ENCODE measurements around the gene CGRRF1. TPM values are rescaled to one million over a fixed set of nuclear protein-coding genes. Genes with fewer than 3 reads are reported as not detected.

Gene CGRRF1
- total and polyA plus RNA-seq, 9 donors = 12.7 to 17.9 (median 15.5) TPM

DNA sequence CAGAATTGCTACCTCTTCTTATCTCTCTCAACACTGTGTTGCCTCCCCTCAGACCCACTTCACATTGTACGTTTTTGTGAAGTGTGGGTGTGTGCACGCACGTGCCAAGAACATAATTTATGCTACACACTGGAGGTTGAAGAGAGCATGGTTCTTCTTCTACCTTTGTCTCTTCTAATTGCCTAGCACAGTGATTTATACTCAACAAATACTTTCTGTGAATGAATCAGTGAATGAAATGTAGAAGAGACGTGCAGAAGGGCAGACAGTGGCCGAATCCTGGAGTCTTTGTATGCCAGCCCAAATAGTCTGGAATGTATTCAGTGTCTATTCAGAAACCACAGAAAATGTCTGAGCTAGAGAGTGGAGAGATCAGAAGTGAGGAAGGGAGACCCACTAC, 52.6 kb downstream of the CGRRF1 start:
- H3K4me1 ChIP-seq (ENCODE audit: control insufficient read depth, insufficient read depth, low read length) = peaks cover 11% of the 10 kb centered on the region
- DNase-seq = no peak
- no peaks in the 10 kb centered on the region for H3K27me3 ChIP-seq (ENCODE audit: control insufficient read depth, insufficient read depth, low read length)
- no peaks in the 10 kb centered on the region for H3K36me3 ChIP-seq (ENCODE audit: control insufficient read depth, insufficient read depth, low read length)
- no peak overlapping the region for H3K4me3 ChIP-seq (ENCODE audit: low read length)
- H3K27ac ChIP-seq (ENCODE audit: low read length) = no peak overlapping the region
- WGBS (ENCODE audit: insufficient coverage) = 71% methylated on average over 2 of the region's 5 CpGs
- H3K9me3 ChIP-seq (replicated peaks; ENCODE audit: control insufficient read depth, low read depth, low read length) = no peaks in the 10 kb centered on the region

DNA sequence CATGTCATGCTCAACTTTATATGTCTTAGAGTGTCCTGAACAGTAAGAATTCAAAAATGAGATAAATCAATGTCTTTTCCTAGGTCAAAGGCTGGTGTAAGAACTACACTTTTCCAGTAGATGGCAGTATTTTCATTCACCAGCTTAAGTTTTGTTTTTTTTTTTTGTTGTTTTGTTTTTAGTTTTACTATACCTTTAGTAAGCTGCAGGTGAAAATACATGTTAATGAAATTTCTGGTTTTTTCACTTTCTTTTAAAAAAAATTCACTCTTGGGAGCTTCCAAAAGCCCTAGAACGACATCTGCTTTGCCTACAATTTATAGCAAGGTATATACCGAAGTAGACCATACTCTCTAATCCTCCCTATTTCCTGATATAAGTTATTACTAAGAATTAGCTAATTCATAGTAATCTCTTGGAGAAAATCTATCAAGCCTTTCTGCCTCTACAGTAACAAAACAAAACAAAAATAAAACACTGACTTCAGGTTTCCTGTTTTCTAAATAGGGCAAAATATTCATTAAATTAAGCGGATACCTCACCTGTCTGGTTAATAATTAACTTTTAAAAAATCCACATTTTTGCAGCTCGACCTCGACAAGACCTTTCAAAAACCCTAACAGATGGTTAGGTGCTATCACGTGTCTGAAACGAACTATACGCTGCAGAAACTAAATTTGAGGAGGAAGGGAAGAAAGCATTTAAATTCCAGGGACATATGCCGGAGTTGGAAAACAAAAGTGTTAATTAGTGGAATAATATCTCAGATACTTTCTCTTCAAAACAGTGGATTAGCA, 54.6 kb downstream of the CGRRF1 start:
- peak overlapping the region; percentile 91 for H3K4me3 ChIP-seq (ENCODE audit: low read length)
- H3K27ac ChIP-seq (ENCODE audit: low read length) = peak overlapping the region; percentile 91
- H3K36me3 ChIP-seq (ENCODE audit: control insufficient read depth, insufficient read depth, low read length) = peaks cover 3% of the 10 kb centered on the region
- H3K27me3 ChIP-seq (ENCODE audit: control insufficient read depth, insufficient read depth, low read length) = no peaks in the 10 kb centered on the region
- WGBS (ENCODE audit: insufficient coverage) = no CpG with 5 or more reads among the region's 9 CpGs
- H3K4me1 ChIP-seq (ENCODE audit: control insufficient read depth, insufficient read depth, low read length) = peaks cover 19% of the 10 kb centered on the region
- H3K9me3 ChIP-seq (replicated peaks; ENCODE audit: control insufficient read depth, low read depth, low read length) = no peaks in the 10 kb centered on the region
- DNase-seq = peak; percentile 64

DNA sequence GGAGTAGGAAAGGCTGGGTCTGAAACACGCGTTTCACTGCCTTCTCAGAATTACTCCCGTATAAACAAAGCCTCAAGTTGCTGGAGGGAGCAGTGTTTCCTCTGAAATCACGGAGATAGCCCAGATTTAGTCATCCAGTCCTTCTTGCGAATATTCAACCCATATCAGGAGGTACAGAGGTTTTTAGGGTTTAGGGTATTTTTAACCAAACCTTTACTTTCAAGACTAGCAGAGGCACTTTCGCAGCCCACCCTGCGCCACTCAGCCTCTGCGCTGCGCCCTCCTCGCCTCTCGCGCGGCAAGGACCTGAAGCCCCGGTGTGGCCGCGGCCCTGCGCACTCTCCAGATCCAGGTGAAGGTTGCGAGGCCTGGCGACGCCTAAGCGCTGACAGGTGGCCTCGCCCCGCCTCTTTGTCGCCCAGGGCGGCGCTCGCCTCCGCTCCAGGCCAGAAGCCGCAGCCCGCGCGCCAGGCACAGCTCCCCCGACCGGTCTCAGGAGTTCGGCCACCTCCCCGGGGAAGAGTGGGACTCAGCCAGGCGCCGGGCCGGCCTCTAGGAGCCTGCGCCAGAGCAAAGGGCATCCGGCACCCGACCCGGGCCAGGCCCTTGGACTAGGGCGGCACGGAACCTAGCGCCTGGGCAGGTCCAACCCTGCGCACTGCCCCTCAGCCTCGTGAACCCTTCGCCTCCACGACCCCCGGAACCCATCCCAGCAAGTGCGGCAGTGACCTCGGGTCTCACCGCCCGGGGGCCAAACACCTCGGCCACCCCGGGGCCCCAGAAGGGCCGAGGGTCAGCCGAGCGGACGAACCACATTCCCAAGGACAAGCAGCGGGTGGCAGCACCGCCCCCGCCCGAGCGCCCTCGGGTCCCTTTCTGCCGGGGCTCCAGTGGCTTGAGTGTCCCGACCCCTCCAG, 55.4 kb downstream of the CGRRF1 start:
- Histone ChIP-seq H3K4me1 (ENCODE audit: control insufficient read depth, insufficient read depth, low read length) (peaks cover 25% of the 10 kb centered on the region), H3K36me3 (ENCODE audit: control insufficient read depth, insufficient read depth, low read length) (peaks cover 4% of the 10 kb centered on the region), H3K27ac (ENCODE audit: low read length) (peak overlapping the region; percentile 91), H3K4me3 (ENCODE audit: low read length) (peak overlapping the region; percentile 91), H3K27me3 (ENCODE audit: control insufficient read depth, insufficient read depth, low read length) (no peaks in the 10 kb centered on the region), H3K9me3 (replicated peaks; ENCODE audit: control insufficient read depth, low read depth, low read length) (no peaks in the 10 kb centered on the region)
- DNase-seq = peak; percentile 88
- WGBS (ENCODE audit: insufficient coverage) = under 1% methylated on average over 62 of the region's 69 CpGs

DNA sequence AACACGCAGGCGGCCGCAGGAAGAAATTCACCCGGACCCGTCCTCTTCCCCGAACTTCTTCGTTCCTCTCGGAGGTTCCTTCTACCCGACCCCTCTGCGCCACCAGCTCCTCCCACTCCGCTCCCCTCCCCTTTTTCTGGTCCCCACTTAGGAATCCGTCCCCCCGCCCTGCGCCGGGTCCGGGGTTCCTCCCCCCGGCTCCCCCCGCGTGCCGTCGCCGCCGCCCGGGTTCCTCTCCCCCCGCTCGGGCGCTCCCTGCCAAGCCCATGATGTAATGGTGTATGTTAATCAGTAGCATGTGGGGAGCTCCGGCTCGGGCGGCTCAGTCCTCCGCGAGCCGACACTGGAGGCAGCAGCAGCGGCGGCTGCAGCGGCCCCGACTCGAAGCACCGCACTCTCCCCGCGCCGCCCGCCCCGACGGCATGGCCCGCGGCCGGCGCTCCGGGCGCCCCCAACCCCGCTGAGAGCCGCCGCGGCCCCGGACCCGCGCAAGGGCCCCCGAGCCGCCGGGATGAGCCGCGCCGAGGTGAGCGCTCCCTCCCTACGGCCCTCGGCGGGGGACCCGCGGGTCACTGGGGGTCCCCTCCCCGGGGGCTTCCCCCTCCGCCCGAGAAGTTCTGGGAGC, 56.2 kb downstream of the CGRRF1 start:
- under 1% methylated on average over 63 of the region's 73 CpGs for WGBS (ENCODE audit: insufficient coverage)
- Histone ChIP-seq H3K4me1 (ENCODE audit: control insufficient read depth, insufficient read depth, low read length) (peaks cover 28% of the 10 kb centered on the region), H3K27me3 (ENCODE audit: control insufficient read depth, insufficient read depth, low read length) (no peaks in the 10 kb centered on the region)

DNA sequence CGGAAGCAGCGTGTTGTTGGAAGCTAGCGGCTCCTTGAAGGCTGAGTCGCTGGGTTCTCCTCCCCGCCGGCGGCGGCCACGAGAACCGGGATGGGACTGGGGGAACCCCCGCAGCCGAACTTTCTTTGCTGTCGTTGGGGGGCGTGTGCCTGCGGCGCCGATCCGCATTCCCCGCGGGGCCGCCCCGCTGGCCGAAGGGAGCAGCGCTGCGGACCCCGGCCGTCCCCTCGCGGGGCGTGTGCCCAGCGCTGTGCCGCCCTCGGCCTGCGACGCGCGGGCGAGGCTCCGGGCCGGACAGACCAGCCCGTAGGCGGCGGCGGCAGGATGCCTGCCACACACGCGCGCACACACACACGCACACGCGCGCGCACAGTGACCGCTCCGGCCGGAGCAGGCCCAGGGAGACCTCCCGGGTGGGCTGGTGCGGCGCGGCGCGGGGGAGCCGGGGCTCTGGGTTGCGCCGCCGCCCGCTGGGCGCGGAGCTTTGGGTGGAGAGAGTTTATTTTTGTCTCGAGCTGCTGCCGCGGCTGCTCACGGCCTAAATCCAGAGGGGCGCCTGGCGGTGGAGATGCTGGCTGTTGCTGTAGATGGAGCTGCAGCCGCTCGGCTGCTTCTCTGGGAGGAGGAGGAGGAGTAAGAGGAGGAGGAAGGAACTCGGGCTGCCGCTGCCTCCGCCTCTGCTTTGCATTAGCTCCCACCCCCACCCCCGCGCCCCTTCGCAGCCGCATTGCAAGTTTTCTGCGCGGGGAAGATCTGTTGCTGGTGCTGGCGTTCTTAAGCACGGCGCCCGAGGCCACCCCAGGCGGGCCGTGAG, 56.9 kb downstream of the CGRRF1 start, which contains the start of gene SAMD4A:
TSS of gene SAMD4A (plus strand) at position 719 of the 814 bp plus-strand sequence. CDS start 789 bp downstream, outside the sequence.
- peak within 1 kb of the TSS; percentile 91 for H3K27ac ChIP-seq (ENCODE audit: low read length)
- peaks cover 28% of the 10 kb centered on the region for H3K4me1 ChIP-seq (ENCODE audit: control insufficient read depth, insufficient read depth, low read length)
- no peaks in the 10 kb centered on the region for H3K9me3 ChIP-seq (replicated peaks; ENCODE audit: control insufficient read depth, low read depth, low read length)
- peaks cover 11% of the 10 kb centered on the region for H3K36me3 ChIP-seq (ENCODE audit: control insufficient read depth, insufficient read depth, low read length)
- peak within 1 kb of the TSS; percentile 91 for H3K4me3 ChIP-seq (ENCODE audit: low read length)
- WGBS (ENCODE audit: insufficient coverage) = under 1% methylated on average over 85 of the region's 91 CpGs
- H3K27me3 ChIP-seq (ENCODE audit: control insufficient read depth, insufficient read depth, low read length) = no peaks in the 10 kb centered on the region
- peak; percentile 95 for DNase-seq

More for the DNA sequence above, 56.2 kb downstream of the CGRRF1 start:
- H3K4me3 ChIP-seq (ENCODE audit: low read length) = peak overlapping the region; percentile 91
- no peaks in the 10 kb centered on the region for H3K9me3 ChIP-seq (replicated peaks; ENCODE audit: control insufficient read depth, low read depth, low read length)
- peak overlapping the region; percentile 91 for H3K27ac ChIP-seq (ENCODE audit: low read length)
- peak; percentile 98 for DNase-seq
- peaks cover 7% of the 10 kb centered on the region for H3K36me3 ChIP-seq (ENCODE audit: control insufficient read depth, insufficient read depth, low read length)

DNA sequence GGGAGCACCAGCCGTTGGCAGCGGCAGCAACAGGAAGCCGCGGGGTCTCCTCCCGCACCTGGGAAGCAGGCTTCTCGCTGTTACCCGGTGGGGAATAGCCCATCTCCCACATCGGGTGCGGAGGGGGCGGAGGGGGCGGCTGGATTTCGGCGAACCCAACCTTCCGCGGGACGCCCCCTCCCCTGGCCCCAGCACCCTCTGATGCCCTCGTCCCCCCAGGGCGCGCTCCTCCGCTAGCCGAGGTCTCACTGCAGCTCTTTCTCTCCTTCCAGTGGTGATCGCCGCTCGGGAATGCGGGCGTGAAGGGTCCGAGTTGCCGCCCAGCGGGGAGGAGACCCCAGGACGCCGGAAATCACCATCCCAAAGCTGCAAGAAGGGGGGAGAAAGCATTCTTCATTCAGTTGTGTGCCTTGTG, 57.5 kb downstream of the CGRRF1 start:
- peaks cover 2% of the 10 kb centered on the region for H3K9me3 ChIP-seq (replicated peaks; ENCODE audit: control insufficient read depth, low read depth, low read length)
- DNase-seq = peak; percentile 66
- peak overlapping the region; percentile 91 for H3K4me3 ChIP-seq (ENCODE audit: low read length)
- no peaks in the 10 kb centered on the region for H3K27me3 ChIP-seq (ENCODE audit: control insufficient read depth, insufficient read depth, low read length)
- peak overlapping the region; percentile 91 for H3K27ac ChIP-seq (ENCODE audit: low read length)
- peaks cover 28% of the 10 kb centered on the region for H3K4me1 ChIP-seq (ENCODE audit: control insufficient read depth, insufficient read depth, low read length)
- peaks cover 15% of the 10 kb centered on the region for H3K36me3 ChIP-seq (ENCODE audit: control insufficient read depth, insufficient read depth, low read length)
- 0% methylated on average over 13 of the region's 31 CpGs for whole genome bisulfite sequencing (ENCODE audit: insufficient coverage)

DNA sequence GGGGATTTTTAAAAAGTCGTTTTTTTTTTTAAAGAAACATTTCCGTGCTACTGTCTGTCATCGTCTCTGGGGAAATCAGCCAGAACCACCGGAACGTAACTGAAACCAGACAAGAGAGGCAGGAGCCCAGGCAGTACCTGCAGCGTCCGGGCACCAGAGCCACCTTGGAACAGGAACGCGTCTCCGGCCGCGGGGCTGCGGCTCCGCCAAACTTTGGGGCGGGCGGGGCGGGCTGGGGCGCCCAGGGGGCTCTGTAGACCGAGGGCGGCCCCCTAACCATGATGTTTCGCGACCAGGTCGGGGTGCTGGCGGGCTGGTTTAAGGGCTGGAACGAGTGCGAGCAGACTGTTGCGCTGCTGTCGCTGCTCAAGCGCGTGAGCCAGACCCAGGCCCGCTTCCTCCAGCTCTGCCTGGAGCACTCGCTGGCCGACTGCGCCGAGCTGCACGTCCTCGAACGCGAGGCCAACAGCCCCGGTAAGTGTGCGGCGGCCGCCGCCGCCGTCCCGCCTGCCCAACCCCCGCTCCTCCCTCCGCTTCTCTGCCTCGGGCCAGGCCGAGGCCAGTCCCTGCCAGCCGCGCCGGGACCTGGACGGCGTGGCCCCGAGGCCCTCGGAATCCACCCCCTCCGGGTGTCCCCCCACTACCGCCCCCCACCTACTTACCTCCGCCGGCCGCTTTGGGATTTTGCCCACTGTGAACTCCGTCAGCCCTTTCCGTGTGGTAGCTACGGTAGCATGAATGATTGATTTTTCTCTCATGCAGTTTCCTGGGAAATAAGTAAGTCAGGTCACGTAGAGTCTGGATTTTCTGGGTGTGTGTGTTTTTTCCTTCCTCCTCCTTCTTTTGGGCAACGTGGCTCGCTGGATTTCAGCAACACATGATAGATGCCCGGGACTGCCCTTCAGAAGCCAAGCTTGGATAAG, 58.2 kb downstream of the CGRRF1 start:
- peaks cover 28% of the 10 kb centered on the region for H3K4me1 ChIP-seq (ENCODE audit: control insufficient read depth, insufficient read depth, low read length)
- H3K36me3 ChIP-seq (ENCODE audit: control insufficient read depth, insufficient read depth, low read length) = peaks cover 17% of the 10 kb centered on the region
- H3K27me3 ChIP-seq (ENCODE audit: control insufficient read depth, insufficient read depth, low read length) = no peaks in the 10 kb centered on the region
- peaks cover 8% of the 10 kb centered on the region for H3K9me3 ChIP-seq (replicated peaks; ENCODE audit: control insufficient read depth, low read depth, low read length)
- H3K4me3 ChIP-seq (ENCODE audit: low read length) = peak overlapping the region; percentile 91
- H3K27ac ChIP-seq (ENCODE audit: low read length) = peak overlapping the region; percentile 91
- DNase-seq = peak; percentile 81
- WGBS (ENCODE audit: insufficient coverage) = under 1% methylated on average over 50 of the region's 70 CpGs

DNA sequence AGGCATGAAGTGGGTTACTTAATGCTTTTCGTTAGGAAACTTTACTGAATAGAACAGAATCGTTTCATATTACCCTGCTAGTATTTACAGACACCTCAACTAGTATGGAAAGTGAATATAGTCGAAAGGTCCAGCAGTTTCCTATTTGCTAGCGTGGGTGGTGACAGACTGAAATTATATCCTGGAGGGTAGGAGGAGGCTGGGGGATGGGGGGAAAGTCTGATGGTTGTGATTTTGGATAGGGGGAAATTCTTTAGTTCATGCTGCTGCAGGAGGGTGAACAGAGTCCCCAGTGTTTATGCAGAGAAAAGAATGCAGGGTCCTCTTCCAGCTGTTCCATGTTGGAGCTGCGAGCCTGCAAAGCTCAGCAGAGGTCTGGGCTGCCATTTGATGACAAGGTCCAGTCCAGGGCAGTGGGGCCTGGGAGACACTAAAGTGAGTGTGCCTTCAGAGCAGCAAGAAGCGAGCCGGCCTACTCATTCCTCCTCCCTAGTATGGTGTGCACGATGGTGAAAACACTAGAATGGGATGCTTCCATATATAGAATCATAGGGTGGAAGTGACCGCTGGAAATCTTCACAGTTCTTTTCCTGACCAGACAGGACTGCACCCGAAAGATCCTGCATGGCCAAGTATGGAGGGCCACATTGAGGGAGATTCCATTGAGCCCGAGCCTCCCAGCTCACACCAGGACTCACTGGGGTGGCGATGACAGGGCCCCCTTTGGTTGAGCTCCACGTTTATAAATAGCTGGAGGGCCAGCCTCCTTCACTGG, 59.3 kb downstream of the CGRRF1 start:
- peaks cover 28% of the 10 kb centered on the region for H3K4me1 ChIP-seq (ENCODE audit: control insufficient read depth, insufficient read depth, low read length)
- peaks cover 8% of the 10 kb centered on the region for H3K9me3 ChIP-seq (replicated peaks; ENCODE audit: control insufficient read depth, low read depth, low read length)
- peak; percentile 80 for DNase-seq
- peak overlapping the region; percentile 91 for H3K27ac ChIP-seq (ENCODE audit: low read length)
- 15% methylated on average over 5 of the region's 13 CpGs for WGBS (ENCODE audit: insufficient coverage)
- no peaks in the 10 kb centered on the region for H3K27me3 ChIP-seq (ENCODE audit: control insufficient read depth, insufficient read depth, low read length)
- H3K4me3 ChIP-seq (ENCODE audit: low read length) = peak overlapping the region; percentile 91
- peaks cover 22% of the 10 kb centered on the region for H3K36me3 ChIP-seq (ENCODE audit: control insufficient read depth, insufficient read depth, low read length)
